UCSD-AML1 (cell line): ENCODE data around the gene ARHGEF17.

ENCODE experiments used
- DNase-seq: peaks from one replicate; lab custom pipeline; 2025; ENCODE audit not compliant: unreplicated experiment; lab: John Stamatoyannopoulos, UW

ARHGEF17 gene

GRCh38 chr11:73355109-73355508, 47.0 kb downstream of the ARHGEF17 start:
- DNase-seq, result no peak

GRCh38 chr11:73356979-73357860, 49.1 kb downstream of the ARHGEF17 start:
- DNase-seq, result no peak

- DNase-seq, result no peak
These were observed 50.0 kb downstream of the ARHGEF17 start for GRCh38 chr11:73358071-73358470.

- DNase-seq, result no peak
These were observed 51.3 kb downstream of the ARHGEF17 start for GRCh38 chr11:73359341-73359740.

- DNase-seq, result peak; percentile 40
These were observed 52.1 kb downstream of the ARHGEF17 start for GRCh38 chr11:73359930-73360742.

- DNase-seq, result no peak
These were observed 52.8 kb downstream of the ARHGEF17 start for GRCh38 chr11:73360743-73361369.

- no peak for DNase-seq
These were observed 54.1 kb downstream of the ARHGEF17 start for GRCh38 chr11:73361953-73362776.

- DNase-seq, result no peak
These were observed 55.1 kb downstream of the ARHGEF17 start for GRCh38 chr11:73363147-73363546.

- DNase-seq, result no peak
These were observed 57.5 kb downstream of the ARHGEF17 start for GRCh38 chr11:73365352-73366264.

GRCh38 chr11:73366265-73366610, 58.2 kb downstream of the ARHGEF17 start:
- no peak for DNase-seq

- no peak for DNase-seq
These were observed 58.9 kb downstream of the ARHGEF17 start for GRCh38 chr11:73366953-73367352.

- no peak for DNase-seq
These were observed 59.5 kb downstream of the ARHGEF17 start for GRCh38 chr11:73367482-73368024.

- DNase-seq, result peak; percentile 54
These were observed 64.4 kb downstream of the ARHGEF17 start for GRCh38 chr11:73372375-73372993.

GRCh38 chr11:73374151-73374550, 66.1 kb downstream of the ARHGEF17 start:
- no peak for DNase-seq

- no peak for DNase-seq
These were observed 67.7 kb downstream of the ARHGEF17 start for GRCh38 chr11:73375830-73376159.

- DNase-seq, result peak; percentile 96
These were observed 68.2 kb downstream of the ARHGEF17 start, which contains the start of gene RELT for GRCh38 chr11:73376160-73376802. Gene RELT, plus strand, starts transcription at chr11:73376399. Its CDS starts 12,738 bp downstream, at chr11:73389137.

GRCh38 chr11:73376803-73377629, 68.9 kb downstream of the ARHGEF17 start:
- DNase-seq, result peak; percentile 69
